Suprapubic skin (tissue), 3 donors: ENCODE data around the gene C1orf52.

Experiments used
- CTCF ChIP-seq, 2 donors: fragments of 200-600 bp in 1 of 2; fragments of 450-650 bp in 1 of 2; sonication (generic) in 1 of 2; IDR thresholded peaks; one replicate each; pipeline ENCODE4 v1.5.1; 2016 to 2019; ENCODE audit warnings: antibody characterized with exemption in 2 of 2, mild to moderate bottlenecking in 1 of 2, moderate library complexity in 1 of 2
- EP300 ChIP-seq: sonication (generic); formaldehyde crosslinking; IDR thresholded peaks from one replicate; pipeline ENCODE4 v1.6.1; 2017; ENCODE audit warnings: antibody characterized with exemption
- POLR2A ChIP-seq, 2 donors: fragments of 450-650 bp; IDR thresholded peaks; one replicate each; pipeline ENCODE4 v1.6.1; 2017; ENCODE audit warnings: antibody characterized with exemption in 2 of 2, mild to moderate bottlenecking in 2 of 2, moderate library complexity in 2 of 2

- TF ChIP-seq POLR2A (IDR thresholded peaks at IDR 0.05) (no peak), CTCF (IDR thresholded peaks at IDR 0.05) (no peak), EP300 (no peak)
Measured at GRCh38 chr1:85278853-85279314, 19.4 kb upstream of the C1orf52 start.
